ENCODE measurements around the gene MYCBP2.
"Not testable (repeated sequence)": the region's sequence is repeated elsewhere in the genome, so short reads cannot be mapped to it uniquely, and the experiment has no call there.

The MYCBP2 gene

GRCh38 chr13:77022341-77022740 is 304.6 kb downstream of the MYCBP2 start:
- DNase-seq = no peak

GRCh38 chr13:77019756-77020155 is 307.1 kb downstream of the MYCBP2 start:
- no peak for DNase-seq

GRCh38 chr13:77016888-77017623 is 309.8 kb downstream of the MYCBP2 start:
- DNase-seq = no peak

- DNase-seq = no peak
Measured at GRCh38 chr13:77016251-77016812, 310.6 kb downstream of the MYCBP2 start.

- no peak for DNase-seq
Measured at GRCh38 chr13:77014906-77015685, 311.8 kb downstream of the MYCBP2 start.

GRCh38 chr13:77013853-77014542 is 312.9 kb downstream of the MYCBP2 start:
- DNase-seq = no peak

GRCh38 chr13:77009719-77010118 is 317.2 kb downstream of the MYCBP2 start:
- not testable (repeated sequence) for DNase-seq

- no peak for DNase-seq
Measured at GRCh38 chr13:77009011-77009410, 317.9 kb downstream of the MYCBP2 start.

- DNase-seq = not testable (repeated sequence)
Measured at GRCh38 chr13:77008337-77008736, 318.6 kb downstream of the MYCBP2 start.

GRCh38 chr13:77002590-77003190 is 324.2 kb downstream of the MYCBP2 start:
- no peak for DNase-seq

- DNase-seq = no peak
Measured at GRCh38 chr13:77001963-77002587, 324.8 kb downstream of the MYCBP2 start.

- DNase-seq = no peak
Measured at GRCh38 chr13:77001540-77001939, 325.4 kb downstream of the MYCBP2 start.

GRCh38 chr13:77000475-77000874 is 326.4 kb downstream of the MYCBP2 start:
- DNase-seq = no peak
